Loucy (cell line): ENCODE data around the gene CYP2U1.

ENCODE experiments used
- CTCF ChIP-seq: fragments of 200-600 bp; sonication (generic); conservative IDR thresholded peaks from 2 replicates; pipeline ENCODE4 v1.5.1; 2014; ENCODE audit warnings: mild to moderate bottlenecking, antibody characterized with exemption, low read length
- EZH2phosphoT487 ChIP-seq: fragments of 200-600 bp; IDR thresholded peaks from 2 replicates; pipeline ENCODE4 v1.6.1; 2018; ENCODE audit warnings: antibody characterized with exemption, mild to moderate bottlenecking, moderate library complexity, borderline replicate concordance

GRCh38 chr4:107970063-107970798 lies 38.9 kb downstream of the CYP2U1 start:
- no peak for TF ChIP-seq CTCF
- no peak for TF ChIP-seq EZH2phosphoT487
